GM10248 (cell line): ENCODE data around the gene OR2T27.
A peak's percentile ranks its signal among the peaks of the same experiment; 100 is the strongest.

Experiments
- CTCF ChIA-PET: fragments of 300-600 bp; sonication (Branson Sonifier 250); formaldehyde crosslinking; extraction: SDS; loops from one replicate; lab custom pipeline; 2021; ENCODE audit warnings: antibody characterized with exemption; lab: Yijun Ruan, JAX
- POLR2A ChIA-PET: fragments of 350-650 bp; sonication (Branson Sonifier 250); formaldehyde crosslinking; extraction: SDS; loops from one replicate; lab custom pipeline; 2020; ENCODE audit warnings: antibody characterized with exemption; lab: Yijun Ruan, JAX
- DNase-seq: peaks from one replicate; pipeline ENCODE4 v3.0.0; 2012; ENCODE audit errors: extremely low spot score
- TF ChIP-seq, protein P1 (sequence below): IDR thresholded peaks from 2 replicates; pipeline ENCODE4 v1.5.1; 2012; ENCODE audit warnings: mild to moderate bottlenecking, low read depth; ENCODE audit errors: extremely low read depth, missing control alignments, control extremely low read depth

OR2T27 gene

DNA sequence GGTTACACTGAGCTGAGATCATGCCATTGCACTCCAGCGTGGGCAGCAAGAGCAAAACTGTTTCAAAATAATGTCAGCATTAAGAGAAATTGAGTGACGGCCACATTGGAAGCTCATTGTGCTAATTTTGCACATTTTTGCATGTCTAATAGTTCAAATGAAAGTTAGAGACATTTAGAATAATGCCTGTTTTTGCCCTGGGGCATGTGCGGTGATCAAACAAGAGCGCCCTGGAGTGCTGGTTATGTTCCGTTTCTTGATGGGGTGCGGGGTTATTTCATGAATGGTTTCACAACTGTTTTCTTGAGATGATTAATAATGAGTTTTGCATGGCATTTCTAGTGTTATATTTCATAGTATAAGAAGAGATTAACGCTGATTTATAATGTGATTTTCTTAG is 33.6 kb downstream of the OR2T27 start:
- CTCF ChIA-PET = interaction anchor here (0.9 to 15.4 kb wide), 11 partner anchors 8 to 217 kb away, joined by 3 to 242 read pairs (median 5); no protein-coding TSS in a partner anchor
- POLR2A ChIA-PET = no interaction called here
- no peak for DNase-seq

DNA sequence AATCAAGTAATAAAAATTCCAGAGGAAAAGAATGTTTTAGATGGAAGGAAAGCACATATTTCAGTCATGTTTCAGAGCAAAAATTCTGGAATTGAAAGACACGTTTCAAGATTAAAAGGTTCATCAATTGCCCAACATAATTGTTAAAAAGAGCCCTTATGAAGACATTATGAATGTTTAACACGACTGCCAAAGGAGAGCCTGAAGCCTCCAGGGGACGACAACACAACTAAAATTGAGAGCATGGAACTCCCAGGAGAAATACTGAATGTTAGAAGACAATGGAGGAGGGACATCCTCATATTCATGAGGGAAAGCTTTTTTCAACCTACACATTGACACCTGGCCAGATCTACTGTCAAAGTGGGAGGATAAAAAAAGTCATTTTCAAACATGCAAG is 36.5 kb downstream of the OR2T27 start:
- POLR2A ChIA-PET = no interaction called here
- DNase-seq = peak; percentile 35
- TF ChIP-seq, protein P1, sequence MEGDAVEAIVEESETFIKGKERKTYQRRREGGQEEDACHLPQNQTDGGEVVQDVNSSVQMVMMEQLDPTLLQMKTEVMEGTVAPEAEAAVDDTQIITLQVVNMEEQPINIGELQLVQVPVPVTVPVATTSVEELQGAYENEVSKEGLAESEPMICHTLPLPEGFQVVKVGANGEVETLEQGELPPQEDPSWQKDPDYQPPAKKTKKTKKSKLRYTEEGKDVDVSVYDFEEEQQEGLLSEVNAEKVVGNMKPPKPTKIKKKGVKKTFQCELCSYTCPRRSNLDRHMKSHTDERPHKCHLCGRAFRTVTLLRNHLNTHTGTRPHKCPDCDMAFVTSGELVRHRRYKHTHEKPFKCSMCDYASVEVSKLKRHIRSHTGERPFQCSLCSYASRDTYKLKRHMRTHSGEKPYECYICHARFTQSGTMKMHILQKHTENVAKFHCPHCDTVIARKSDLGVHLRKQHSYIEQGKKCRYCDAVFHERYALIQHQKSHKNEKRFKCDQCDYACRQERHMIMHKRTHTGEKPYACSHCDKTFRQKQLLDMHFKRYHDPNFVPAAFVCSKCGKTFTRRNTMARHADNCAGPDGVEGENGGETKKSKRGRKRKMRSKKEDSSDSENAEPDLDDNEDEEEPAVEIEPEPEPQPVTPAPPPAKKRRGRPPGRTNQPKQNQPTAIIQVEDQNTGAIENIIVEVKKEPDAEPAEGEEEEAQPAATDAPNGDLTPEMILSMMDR = peak; percentile 63
- CTCF ChIA-PET = interaction anchor here (0.9 to 15.4 kb wide), 9 partner anchors 9 to 397 kb away, joined by 3 to 242 read pairs (median 3); partner anchors contain the start of gene SH3BP5L

More for the DNA sequence above, 33.6 kb downstream of the OR2T27 start:
- TF ChIP-seq, protein P1 = no peak

DNA sequence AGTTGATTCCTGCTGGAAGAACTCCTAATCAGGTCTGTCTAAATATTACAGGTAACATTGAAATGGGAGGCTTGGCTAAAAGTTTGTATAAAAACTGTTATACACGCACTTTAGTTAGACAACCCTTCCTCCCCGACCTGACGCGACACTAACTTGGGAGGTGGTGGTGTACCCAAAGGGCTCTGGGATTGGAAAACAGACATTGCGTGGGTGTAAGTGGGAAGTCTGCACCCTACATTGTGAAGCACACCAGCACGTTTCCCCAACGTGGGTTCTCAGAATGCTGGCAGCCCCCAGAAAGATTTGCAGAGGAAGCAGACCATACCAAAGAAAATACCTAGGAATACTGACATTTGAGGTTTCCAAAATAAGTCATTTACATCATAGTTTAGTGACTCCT is 37.2 kb downstream of the OR2T27 start:
- ChIA-PET POLR2A (no interaction called here), CTCF (interaction anchor here (1.1 to 15.4 kb wide), 5 partner anchors 9 to 208 kb away, joined by 3 to 242 read pairs (median 3); partner anchors contain the start of gene SH3BP5L)
- DNase-seq = no peak
- TF ChIP-seq, protein P1 = no peak

DNA sequence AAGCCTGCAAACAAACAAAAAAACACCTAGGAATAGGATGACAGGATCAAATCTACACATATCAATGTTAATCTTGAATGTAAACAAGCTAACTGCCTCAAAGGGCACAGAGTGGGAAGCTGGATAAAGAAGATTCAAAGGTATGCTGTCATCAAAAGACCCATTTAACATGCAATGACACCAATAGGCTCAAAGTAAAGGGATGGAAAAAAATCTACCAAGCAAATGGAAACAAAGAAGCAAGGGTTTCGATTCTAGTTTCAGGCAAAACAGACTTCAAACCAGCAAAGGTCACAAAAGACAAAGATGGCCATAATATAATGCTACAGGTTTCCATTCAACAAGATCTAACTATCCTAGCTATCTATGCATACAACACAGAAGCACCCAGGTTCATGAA is 41.6 kb downstream of the OR2T27 start:
- TF ChIP-seq, protein P1 = no peak
- no peak for DNase-seq
- POLR2A ChIA-PET = no interaction called here
- CTCF ChIA-PET = interaction anchor here (1.5 to 15.4 kb wide), 5 partner anchors 9 to 195 kb away, joined by 3 to 242 read pairs (median 5); no protein-coding TSS in a partner anchor

GRCh38 chr1:248611883-248612414 is 43.4 kb downstream of the OR2T27 start:
- ChIA-PET CTCF (interaction anchor here (3.6 to 15.4 kb wide), 2 partner anchors 11 to 197 kb away, joined by 27 to 242 read pairs; no protein-coding TSS in a partner anchor), POLR2A (no interaction called here)
- no peak for DNase-seq

GRCh38 chr1:248610301-248610700 is 45.0 kb downstream of the OR2T27 start:
- DNase-seq = no peak
- ChIA-PET POLR2A (no interaction called here), CTCF (interaction anchor here (1.1 to 1.8 kb wide), 2 partner anchors 9 to 13 kb away, joined by 3 to 7 read pairs; no protein-coding TSS in a partner anchor)
- TF ChIP-seq, protein P1 = no peak

More at GRCh38 chr1:248611883-248612414, 43.4 kb downstream of the OR2T27 start:
- TF ChIP-seq, protein P1 = no peak
